ENCODE measurements around the gene HSD17B14.
"Not testable (repeated sequence)": the region's sequence is repeated elsewhere in the genome, so short reads cannot be mapped to it uniquely, and the experiment has no call there.

DNA sequence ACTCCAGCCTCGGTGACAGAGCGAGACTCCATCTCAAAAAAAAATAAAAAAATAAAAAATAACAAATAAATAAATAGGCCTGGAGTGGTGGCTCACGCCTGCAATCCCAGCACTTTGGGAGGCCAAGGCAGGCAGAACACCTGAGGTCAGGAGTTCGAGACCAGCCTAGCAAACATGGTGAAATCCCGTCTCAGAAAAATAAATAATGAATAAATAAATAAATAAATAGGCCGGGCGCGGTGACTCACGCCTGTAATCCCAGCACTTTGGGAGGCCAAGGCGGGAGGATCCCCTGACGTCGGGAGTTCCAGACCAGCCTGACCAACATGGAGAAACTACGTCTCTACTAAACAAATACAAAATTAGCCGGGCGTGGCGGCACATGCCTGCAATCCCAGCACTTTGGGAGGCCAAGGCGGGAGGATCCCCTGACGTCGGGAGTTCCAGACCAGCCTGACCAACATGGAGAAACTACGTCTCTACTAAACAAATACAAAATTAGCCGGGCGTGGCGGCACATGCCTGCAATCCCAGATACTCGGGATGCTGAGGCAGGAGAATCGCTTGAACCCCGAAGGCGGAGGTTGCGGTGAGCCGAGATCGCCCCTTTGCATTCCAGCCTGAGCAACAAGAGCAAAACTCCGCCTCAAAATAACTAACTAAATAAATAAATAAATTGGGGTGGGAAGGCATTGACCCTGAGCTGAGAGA is 35.3 kb upstream of the HSD17B14 start:
- not testable (repeated sequence) for TF ChIP-seq EZH2 (IDR thresholded peaks at IDR 0.05; ENCODE audit: low read depth, unreplicated experiment); EZH2phosphoT487 (IDR thresholded peaks at IDR 0.05; ENCODE audit: unreplicated experiment); POLR2AphosphoS5 (IDR thresholded peaks at IDR 0.05; ENCODE audit: low read depth); ZNF114 (CRISPR knock-in tag; IDR thresholded peaks at IDR 0.05); JUNB (IDR thresholded peaks at IDR 0.05; ENCODE audit: unreplicated experiment)
- TF ChIP-seq, protein P1, sequence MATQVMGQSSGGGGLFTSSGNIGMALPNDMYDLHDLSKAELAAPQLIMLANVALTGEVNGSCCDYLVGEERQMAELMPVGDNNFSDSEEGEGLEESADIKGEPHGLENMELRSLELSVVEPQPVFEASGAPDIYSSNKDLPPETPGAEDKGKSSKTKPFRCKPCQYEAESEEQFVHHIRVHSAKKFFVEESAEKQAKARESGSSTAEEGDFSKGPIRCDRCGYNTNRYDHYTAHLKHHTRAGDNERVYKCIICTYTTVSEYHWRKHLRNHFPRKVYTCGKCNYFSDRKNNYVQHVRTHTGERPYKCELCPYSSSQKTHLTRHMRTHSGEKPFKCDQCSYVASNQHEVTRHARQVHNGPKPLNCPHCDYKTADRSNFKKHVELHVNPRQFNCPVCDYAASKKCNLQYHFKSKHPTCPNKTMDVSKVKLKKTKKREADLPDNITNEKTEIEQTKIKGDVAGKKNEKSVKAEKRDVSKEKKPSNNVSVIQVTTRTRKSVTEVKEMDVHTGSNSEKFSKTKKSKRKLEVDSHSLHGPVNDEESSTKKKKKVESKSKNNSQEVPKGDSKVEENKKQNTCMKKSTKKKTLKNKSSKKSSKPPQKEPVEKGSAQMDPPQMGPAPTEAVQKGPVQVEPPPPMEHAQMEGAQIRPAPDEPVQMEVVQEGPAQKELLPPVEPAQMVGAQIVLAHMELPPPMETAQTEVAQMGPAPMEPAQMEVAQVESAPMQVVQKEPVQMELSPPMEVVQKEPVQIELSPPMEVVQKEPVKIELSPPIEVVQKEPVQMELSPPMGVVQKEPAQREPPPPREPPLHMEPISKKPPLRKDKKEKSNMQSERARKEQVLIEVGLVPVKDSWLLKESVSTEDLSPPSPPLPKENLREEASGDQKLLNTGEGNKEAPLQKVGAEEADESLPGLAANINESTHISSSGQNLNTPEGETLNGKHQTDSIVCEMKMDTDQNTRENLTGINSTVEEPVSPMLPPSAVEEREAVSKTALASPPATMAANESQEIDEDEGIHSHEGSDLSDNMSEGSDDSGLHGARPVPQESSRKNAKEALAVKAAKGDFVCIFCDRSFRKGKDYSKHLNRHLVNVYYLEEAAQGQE (IDR thresholded peaks at IDR 0.05; ENCODE audit: unreplicated experiment) = not testable (repeated sequence)
- TF ChIP-seq, protein P2, sequence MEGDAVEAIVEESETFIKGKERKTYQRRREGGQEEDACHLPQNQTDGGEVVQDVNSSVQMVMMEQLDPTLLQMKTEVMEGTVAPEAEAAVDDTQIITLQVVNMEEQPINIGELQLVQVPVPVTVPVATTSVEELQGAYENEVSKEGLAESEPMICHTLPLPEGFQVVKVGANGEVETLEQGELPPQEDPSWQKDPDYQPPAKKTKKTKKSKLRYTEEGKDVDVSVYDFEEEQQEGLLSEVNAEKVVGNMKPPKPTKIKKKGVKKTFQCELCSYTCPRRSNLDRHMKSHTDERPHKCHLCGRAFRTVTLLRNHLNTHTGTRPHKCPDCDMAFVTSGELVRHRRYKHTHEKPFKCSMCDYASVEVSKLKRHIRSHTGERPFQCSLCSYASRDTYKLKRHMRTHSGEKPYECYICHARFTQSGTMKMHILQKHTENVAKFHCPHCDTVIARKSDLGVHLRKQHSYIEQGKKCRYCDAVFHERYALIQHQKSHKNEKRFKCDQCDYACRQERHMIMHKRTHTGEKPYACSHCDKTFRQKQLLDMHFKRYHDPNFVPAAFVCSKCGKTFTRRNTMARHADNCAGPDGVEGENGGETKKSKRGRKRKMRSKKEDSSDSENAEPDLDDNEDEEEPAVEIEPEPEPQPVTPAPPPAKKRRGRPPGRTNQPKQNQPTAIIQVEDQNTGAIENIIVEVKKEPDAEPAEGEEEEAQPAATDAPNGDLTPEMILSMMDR (conservative IDR thresholded peaks at IDR 0.05; ENCODE audit: low read depth in 2 of 2) = not testable (repeated sequence)
